Measurements from ENCODE around the gene NCAPG2.
A peak's percentile ranks its signal among the peaks of the same experiment; 100 is the strongest.
"Not testable (repeated sequence)": the region's sequence is repeated elsewhere in the genome, so short reads cannot be mapped to it uniquely, and the experiment has no call there.

The NCAPG2 gene

GRCh38 chr7:158706273-158706704, 1.7 kb upstream of the NCAPG2 start:
- Histone ChIP-seq H2AK5ac (ENCODE audit: low read depth, low read length) (no peak overlapping the region), H3K27me3 (ENCODE audit: control insufficient read depth in 3 of 3, insufficient read depth in 3 of 3, low read depth in 1 of 3, low read length in 3 of 3) (no peaks in the 10 kb centered on the region), H3K4me3 (ENCODE audit: low read length in 2 of 2) (peak overlapping the region in 1 of 2 donors; percentile 99), H3K36me3 (replicated peaks in 1 of 2; ENCODE audit: control insufficient read depth in 2 of 2, insufficient read depth in 2 of 2, low read length in 2 of 2) (peaks cover 1 to 14% of the 10 kb centered on the region in 2 donors), H3K4ac (ENCODE audit: low read length) (no peak overlapping the region), H3K14ac (ENCODE audit: low read length) (no peak overlapping the region), H2BK15ac (ENCODE audit: low read length) (no peak overlapping the region), H3K4me2 (ENCODE audit: insufficient read depth, low read length, poor library complexity, severe bottlenecking) (no peak overlapping the region), H3K23ac (ENCODE audit: low read depth, low read length, poor library complexity) (no peak overlapping the region), H3K4me1 (ENCODE audit: control insufficient read depth in 2 of 2, insufficient read depth in 1 of 2, low read depth in 1 of 2, low read length in 2 of 2) (peaks cover 9 to 16% of the 10 kb centered on the region in 2 donors), H4K91ac (ENCODE audit: low read depth, low read length, poor library complexity) (no peak overlapping the region), H2BK120ac (ENCODE audit: low read depth, low read length) (no peak overlapping the region), H3K79me1 (ENCODE audit: low read depth, low read length) (peaks cover 6% of the 10 kb centered on the region), H3K9ac (ENCODE audit: low read depth, low read length, poor library complexity) (no peak overlapping the region), H2BK12ac (ENCODE audit: low read length) (no peak overlapping the region), H3K27ac (replicated peaks; ENCODE audit: low read length) (no peak overlapping the region), H2AFZ (ENCODE audit: low read length) (no peak overlapping the region), H2BK5ac (ENCODE audit: low read length) (no peak overlapping the region), H4K8ac (ENCODE audit: low read depth, low read length) (no peak overlapping the region), H3K18ac (ENCODE audit: low read length) (no peak overlapping the region), H3K9me3 (replicated peaks in 1 of 2; ENCODE audit: control insufficient read depth in 2 of 2, insufficient read depth in 1 of 2, low read depth in 1 of 2, low read length in 2 of 2) (peaks cover 4 to 11% of the 10 kb centered on the region in 2 donors)
- DNase-seq (ENCODE audit: low spot score) = no peak
- WGBS, 2 donors (ENCODE audit: extremely low coverage in 2 of 2, insufficient read length in 2 of 2, insufficient replicate concordance in 1 of 2) = no CpG with 5 or more reads among the region's 5 CpGs

DNA sequence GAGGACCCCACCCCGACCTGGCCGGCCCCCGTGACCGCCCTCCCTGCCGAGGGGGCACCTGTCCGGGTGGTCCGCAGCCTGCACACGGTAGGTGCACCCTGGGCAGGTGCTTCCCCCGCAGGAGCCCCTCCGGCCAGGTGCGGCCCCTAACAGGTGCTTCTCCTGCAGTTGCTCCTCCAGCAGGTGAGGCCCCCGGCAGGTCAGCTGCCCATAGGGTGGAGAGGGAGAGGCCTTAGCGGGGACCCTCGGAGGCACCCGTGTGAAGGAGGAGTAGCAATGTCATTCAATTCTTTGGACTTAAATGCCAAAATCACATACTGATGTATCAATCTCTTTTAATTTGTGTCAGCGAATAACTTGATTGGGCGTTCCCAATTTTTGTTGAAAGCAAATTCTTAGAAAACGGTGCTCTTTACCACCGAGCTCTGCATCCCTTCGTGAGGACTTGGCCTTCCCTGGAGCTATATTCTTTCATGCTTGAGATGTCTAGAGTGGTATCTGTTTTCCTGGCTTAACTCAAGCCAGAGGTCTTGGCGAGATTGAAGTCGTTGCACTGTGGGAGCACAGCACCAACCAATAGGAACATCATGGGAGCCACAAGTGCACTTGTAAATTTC, 738 bp upstream of the NCAPG2 start:
- Histone ChIP-seq H3K23ac (ENCODE audit: low read depth, low read length, poor library complexity) (peak overlapping the region; percentile 65), H3K4me2 (ENCODE audit: insufficient read depth, low read length, poor library complexity, severe bottlenecking) (peak overlapping the region; percentile 71), H3K4me3 (ENCODE audit: low read length in 2 of 2) (peak overlapping the region; percentile 99), H2BK5ac (ENCODE audit: low read length) (peak overlapping the region; percentile 50), H2BK120ac (ENCODE audit: low read depth, low read length) (peak overlapping the region; percentile 11), H2BK15ac (ENCODE audit: low read length) (no peak overlapping the region), H2AFZ (ENCODE audit: low read length) (peak overlapping the region; percentile 97), H3K27ac (replicated peaks; ENCODE audit: low read length) (no peak overlapping the region), H4K8ac (ENCODE audit: low read depth, low read length) (no peak overlapping the region), H3K36me3 (replicated peaks in 1 of 2; ENCODE audit: control insufficient read depth in 2 of 2, insufficient read depth in 2 of 2, low read length in 2 of 2) (peaks cover 7 to 24% of the 10 kb centered on the region in 2 donors), H3K4me1 (ENCODE audit: control insufficient read depth in 2 of 2, insufficient read depth in 1 of 2, low read depth in 1 of 2, low read length in 2 of 2) (peaks cover 9 to 16% of the 10 kb centered on the region in 2 donors), H3K79me1 (ENCODE audit: low read depth, low read length) (peaks cover 6% of the 10 kb centered on the region), H2BK12ac (ENCODE audit: low read length) (no peak overlapping the region), H3K9ac (ENCODE audit: low read depth, low read length, poor library complexity) (peak overlapping the region; percentile 88), H3K14ac (ENCODE audit: low read length) (no peak overlapping the region), H3K9me3 (replicated peaks in 1 of 2; ENCODE audit: control insufficient read depth in 2 of 2, insufficient read depth in 1 of 2, low read depth in 1 of 2, low read length in 2 of 2) (peaks cover 4 to 11% of the 10 kb centered on the region in 2 donors), H2AK5ac (ENCODE audit: low read depth, low read length) (peak overlapping the region; percentile 60), H4K91ac (ENCODE audit: low read depth, low read length, poor library complexity) (no peak overlapping the region), H3K18ac (ENCODE audit: low read length) (peak overlapping the region; percentile 91), H3K4ac (ENCODE audit: low read length) (no peak overlapping the region), H3K27me3 (ENCODE audit: control insufficient read depth in 3 of 3, insufficient read depth in 3 of 3, low read depth in 1 of 3, low read length in 3 of 3) (no peaks in the 10 kb centered on the region)
- WGBS, 2 donors (ENCODE audit: extremely low coverage in 2 of 2, insufficient read length in 2 of 2, insufficient replicate concordance in 1 of 2) = no CpG with 5 or more reads among the region's 22 CpGs
- DNase-seq (ENCODE audit: low spot score) = no peak

DNA sequence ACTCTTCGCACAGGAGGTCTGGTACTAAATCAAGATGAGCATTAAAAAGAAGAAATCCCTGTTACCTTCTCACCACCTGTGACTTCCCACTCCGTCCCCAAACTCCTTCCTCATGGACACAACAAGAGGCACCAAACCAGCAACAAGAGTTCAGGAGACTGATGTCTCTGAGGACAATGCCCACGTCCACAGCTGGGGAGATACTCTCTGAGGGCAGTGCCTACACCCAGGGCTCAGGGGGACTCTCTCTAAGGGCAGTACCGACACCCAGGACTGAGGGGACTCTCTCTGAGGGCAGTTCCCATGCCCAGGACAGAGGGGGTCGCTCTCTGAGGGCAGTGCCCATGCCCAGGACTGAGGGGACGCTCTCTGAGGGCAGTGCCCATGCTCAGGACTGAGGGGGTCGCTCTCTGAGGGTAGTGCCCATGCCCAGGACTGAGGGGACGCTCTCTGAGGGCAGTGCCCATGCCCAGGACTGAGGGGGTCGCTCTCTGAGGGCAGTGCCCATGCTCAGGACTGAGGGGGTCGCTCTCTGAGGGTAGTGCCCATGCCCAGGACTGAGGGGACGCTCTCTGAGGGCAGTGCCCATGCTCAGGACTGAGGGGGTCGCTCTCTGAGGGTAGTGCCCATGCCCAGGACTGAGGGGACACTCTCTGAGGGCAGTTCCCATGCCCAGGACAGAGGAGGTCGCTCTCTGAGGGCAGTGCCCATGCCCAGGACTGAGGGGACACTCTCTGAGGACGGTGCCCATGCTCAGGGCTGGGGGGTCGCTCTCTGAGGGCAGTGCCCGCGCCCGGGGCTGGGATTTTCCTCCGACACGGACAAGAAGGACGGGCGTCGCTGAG, 703 bp downstream of the NCAPG2 start:
- peak overlapping the region; percentile 25 for H3K14ac ChIP-seq (ENCODE audit: low read length)
- no CpG with 5 or more reads among the region's 23 CpGs for WGBS, 2 donors (ENCODE audit: extremely low coverage in 2 of 2, insufficient read length in 2 of 2, insufficient replicate concordance in 1 of 2)

GRCh38 chr7:158702944-158703343, 1.7 kb downstream of the NCAPG2 start:
- no peak overlapping the region for H2AFZ ChIP-seq (ENCODE audit: low read length)
- H3K4ac ChIP-seq (ENCODE audit: low read length) = no peak overlapping the region
- peak overlapping the region in 1 of 2 donors; percentile 99 for H3K4me3 ChIP-seq (ENCODE audit: low read length in 2 of 2)
- no peak overlapping the region for H2AK5ac ChIP-seq (ENCODE audit: low read depth, low read length)
- no peak overlapping the region for H3K23ac ChIP-seq (ENCODE audit: low read depth, low read length, poor library complexity)
- H3K27me3 ChIP-seq (ENCODE audit: control insufficient read depth in 3 of 3, insufficient read depth in 3 of 3, low read depth in 1 of 3, low read length in 3 of 3) = no peaks in the 10 kb centered on the region
- H3K36me3 ChIP-seq (replicated peaks in 1 of 2; ENCODE audit: control insufficient read depth in 2 of 2, insufficient read depth in 2 of 2, low read length in 2 of 2) = peaks cover 18 to 48% of the 10 kb centered on the region in 2 donors
- no peak overlapping the region for H4K8ac ChIP-seq (ENCODE audit: low read depth, low read length)
- no peak overlapping the region for H2BK5ac ChIP-seq (ENCODE audit: low read length)
- no peak overlapping the region for H2BK12ac ChIP-seq (ENCODE audit: low read length)
- no peak overlapping the region for H3K14ac ChIP-seq (ENCODE audit: low read length)
- H3K4me1 ChIP-seq (ENCODE audit: control insufficient read depth in 2 of 2, insufficient read depth in 1 of 2, low read depth in 1 of 2, low read length in 2 of 2) = peaks cover 9 to 16% of the 10 kb centered on the region in 2 donors
- no peak overlapping the region for H2BK15ac ChIP-seq (ENCODE audit: low read length)
- no peak overlapping the region for H4K91ac ChIP-seq (ENCODE audit: low read depth, low read length, poor library complexity)
- WGBS, 2 donors (ENCODE audit: extremely low coverage in 2 of 2, insufficient read length in 2 of 2, insufficient replicate concordance in 1 of 2) = no CpG with 5 or more reads among the region's 3 CpGs
- H3K79me1 ChIP-seq (ENCODE audit: low read depth, low read length) = peaks cover 6% of the 10 kb centered on the region
- no peak overlapping the region for H2BK120ac ChIP-seq (ENCODE audit: low read depth, low read length)
- H3K18ac ChIP-seq (ENCODE audit: low read length) = no peak overlapping the region
- H3K4me2 ChIP-seq (ENCODE audit: insufficient read depth, low read length, poor library complexity, severe bottlenecking) = peak overlapping the region; percentile 20
- H3K9me3 ChIP-seq (replicated peaks in 1 of 2; ENCODE audit: control insufficient read depth in 2 of 2, insufficient read depth in 1 of 2, low read depth in 1 of 2, low read length in 2 of 2) = peaks cover 3 to 19% of the 10 kb centered on the region in 2 donors
- H3K9ac ChIP-seq (ENCODE audit: low read depth, low read length, poor library complexity) = no peak overlapping the region
- no peak overlapping the region for H3K27ac ChIP-seq (replicated peaks; ENCODE audit: low read length)
- no peak for DNase-seq (ENCODE audit: low spot score)

More for the DNA sequence above, 703 bp downstream of the NCAPG2 start:
- not testable (repeated sequence) for H2BK12ac ChIP-seq (ENCODE audit: low read length); H2AK5ac ChIP-seq (ENCODE audit: low read depth, low read length); H3K27ac ChIP-seq (replicated peaks; ENCODE audit: low read length); H2BK15ac ChIP-seq (ENCODE audit: low read length); H3K27me3 ChIP-seq (ENCODE audit: control insufficient read depth in 3 of 3, insufficient read depth in 3 of 3, low read depth in 1 of 3, low read length in 3 of 3); H4K8ac ChIP-seq (ENCODE audit: low read depth, low read length); DNase-seq (ENCODE audit: low spot score); H4K91ac ChIP-seq (ENCODE audit: low read depth, low read length, poor library complexity); H3K4ac ChIP-seq (ENCODE audit: low read length); H3K79me1 ChIP-seq (ENCODE audit: low read depth, low read length); H2BK120ac ChIP-seq (ENCODE audit: low read depth, low read length)
- Histone ChIP-seq H3K4me1 (ENCODE audit: control insufficient read depth in 2 of 2, insufficient read depth in 1 of 2, low read depth in 1 of 2, low read length in 2 of 2) (peaks cover 9 to 16% of the 10 kb centered on the region in 2 donors), H3K4me3 (ENCODE audit: low read length in 2 of 2) (peak overlapping the region; percentile 97 to 99), H3K9me3 (replicated peaks in 1 of 2; ENCODE audit: control insufficient read depth in 2 of 2, insufficient read depth in 1 of 2, low read depth in 1 of 2, low read length in 2 of 2) (peaks cover 4 to 14% of the 10 kb centered on the region in 2 donors), H2BK5ac (ENCODE audit: low read length) (peak overlapping the region; percentile 50), H3K4me2 (ENCODE audit: insufficient read depth, low read length, poor library complexity, severe bottlenecking) (peak overlapping the region; percentile 80), H3K23ac (ENCODE audit: low read depth, low read length, poor library complexity) (peak overlapping the region; percentile 86), H3K18ac (ENCODE audit: low read length) (peak overlapping the region; percentile 94), H3K36me3 (replicated peaks in 1 of 2; ENCODE audit: control insufficient read depth in 2 of 2, insufficient read depth in 2 of 2, low read length in 2 of 2) (peaks cover 14 to 38% of the 10 kb centered on the region in 2 donors), H2AFZ (ENCODE audit: low read length) (peak overlapping the region; percentile 97), H3K9ac (ENCODE audit: low read depth, low read length, poor library complexity) (peak overlapping the region; percentile 97)

Measured in neuronal stem cell (in vitro differentiated cells).